PC-3 (cell line): ENCODE data around the gene KAZN. TPM values are rescaled to one million over a fixed set of nuclear protein-coding genes. Genes with fewer than 3 reads are reported as not detected.

Source experiments
- ATAC-seq: fragments of 200-7000 bp; cut with Tn5 transposase; 2 replicates; pipeline ENCODE4 v1.9.1; 2020; ENCODE audit warnings: mild to moderate bottlenecking, moderate library complexity
- BruUV-seq: library from RNA; stranded (reverse); fragments of 400-500 nt; replicated peaks from 2 replicates; lab custom pipeline; 2021; lab: Mats Ljungman, UMichigan
- CTCF ChIA-PET: fragments of 300-600 bp; sonication (Branson Sonifier 250); formaldehyde crosslinking; loops from one replicate; lab custom pipeline; 2022; ENCODE audit warnings: antibody characterized with exemption; lab: Charles Lee
- POLR2A ChIA-PET: fragments of 300-600 bp; sonication (Branson Sonifier 250); formaldehyde crosslinking; loops from one replicate; lab custom pipeline; 2022; ENCODE audit warnings: antibody characterized with exemption; ENCODE audit not compliant: unreplicated experiment; lab: Charles Lee
- DNase-seq: peaks from one replicate; pipeline ENCODE4 v3.0.0-alpha.2; 2015
- H2AFZ ChIP-seq: fragments of 300-600 bp; sonication (generic); 2 replicates; pipeline ENCODE4 v1.6.0; 2016; ENCODE audit warnings: antibody characterized with exemption, low read length
- H3F3A ChIP-seq: fragments of 300-600 bp; sonication (generic); one replicate; pipeline ENCODE4 v1.6.0; 2017; ENCODE audit warnings: antibody characterized with exemption, low read length, control low read depth, mild to moderate bottlenecking; ENCODE audit not compliant: unreplicated experiment
- H3K27ac ChIP-seq: fragments of 300-600 bp; sonication (generic); 2 replicates; pipeline ENCODE4 v1.5.1; 2016; ENCODE audit warnings: mild to moderate bottlenecking, low read length
- H3K27me3 ChIP-seq: fragments of 300-600 bp; sonication (generic); 2 replicates; pipeline ENCODE4 v1.6.1; 2016; ENCODE audit warnings: low read length, mixed read lengths
- H3K36me3 ChIP-seq: fragments of 300-600 bp; sonication (generic); 2 replicates; pipeline ENCODE4 v1.6.1; 2016; ENCODE audit warnings: low read depth, mixed run types, low read length, mixed read lengths
- H3K4me1 ChIP-seq: fragments of 300-600 bp; sonication (generic); 2 replicates; pipeline ENCODE4 v1.5.1; 2016; ENCODE audit warnings: low read length; ENCODE audit not compliant: insufficient read depth
- H3K4me2 ChIP-seq: fragments of 300-600 bp; sonication (generic); 2 replicates; pipeline ENCODE4 v1.6.0; 2016; ENCODE audit warnings: low read length
- H3K4me3 ChIP-seq: fragments of 300-600 bp; sonication (generic); 2 replicates; pipeline ENCODE4 v1.5.1; 2016; ENCODE audit warnings: mild to moderate bottlenecking, low read length, mixed read lengths
- H3K79me2 ChIP-seq: fragments of 300-600 bp; sonication (generic); 2 replicates; pipeline ENCODE4 v1.6.1; 2017; ENCODE audit warnings: low read length, mixed read lengths
- H3K9ac ChIP-seq: fragments of 300-600 bp; sonication (generic); 2 replicates; pipeline ENCODE4 v1.6.0; 2016; ENCODE audit warnings: mild to moderate bottlenecking, low read length
- H3K9me2 ChIP-seq: fragments of 300-600 bp; sonication (generic); replicated peaks from 2 replicates; pipeline ENCODE4 v1.6.1; 2016; ENCODE audit warnings: mixed run types, low read length, mixed read lengths
- H3K9me3 ChIP-seq: fragments of 300-600 bp; sonication (generic); 2 replicates; pipeline ENCODE4 v1.6.1; 2016; ENCODE audit warnings: low read length, mixed read lengths
- H4K20me1 ChIP-seq: fragments of 300-600 bp; sonication (generic); 2 replicates; pipeline ENCODE4 v1.6.1; 2016; ENCODE audit warnings: low read length, mixed read lengths
- CTCF ChIP-seq: fragments of 300-600 bp; sonication (generic); conservative IDR thresholded peaks from 2 replicates; pipeline ENCODE4 v1.5.1; 2017; ENCODE audit warnings: antibody characterized with exemption, low read depth, mild to moderate bottlenecking, low read length
- EZH2 ChIP-seq: fragments of 300-600 bp; sonication (generic); IDR thresholded peaks from one replicate; pipeline ENCODE4 v1.6.1; 2017; ENCODE audit warnings: antibody characterized with exemption, mild to moderate bottlenecking, low read length; ENCODE audit not compliant: unreplicated experiment
- EZH2phosphoT487 ChIP-seq: fragments of 300-600 bp; sonication (generic); IDR thresholded peaks from 2 replicates; pipeline ENCODE4 v1.6.1; 2018; ENCODE audit warnings: mild to moderate bottlenecking, antibody characterized with exemption, low read length, borderline replicate concordance
- intact Hi-C: fragments of 100-400 bp; cut with micrococcal nuclease; formaldehyde crosslinking; loops from 2 replicates; pipeline ENCODE4 v1.9.0; 2023
- total RNA-seq: library from RNA; depleted of rRNA; stranded (reverse); fragments of >200 nt; gene quantifications from 2 replicates; pipeline ENCODE4 v1.2.3, GENCODE V29; 2014

The KAZN gene
- total RNA-seq, 1 experiment from 2014 or later, result 2.0 TPM

GRCh38 chr1:14790982-14791381, 192.5 kb downstream of the KAZN start:
- Histone ChIP-seq H3K9ac (no peak overlapping the region), H3K4me1 (peaks cover 10% of the 10 kb centered on the region; the same call in 1 of the 2 replicates), H3F3A (no peaks in the 10 kb centered on the region), H3K36me3 (no peaks in the 10 kb centered on the region), H2AFZ (no peak overlapping the region), H3K4me2 (no peak overlapping the region), H3K79me2 (no peaks in the 10 kb centered on the region), H3K27me3 (no peaks in the 10 kb centered on the region), H3K9me2 (no peaks in the 10 kb centered on the region), H3K9me3 (no peaks in the 10 kb centered on the region), H3K4me3 (no peak overlapping the region), H3K27ac (no peak overlapping the region), H4K20me1 (no peaks in the 10 kb centered on the region)
- BruUV-seq, result no TSS peak
- DNase-seq (no peak), ATAC-seq (no peak)
- ChIA-PET CTCF (no interaction called here), POLR2A (no interaction called here)
- no peak for TF ChIP-seq EZH2
- no peak for TF ChIP-seq CTCF
- TF ChIP-seq EZH2phosphoT487, result no peak
- intact Hi-C loops, result no loop called here

- BruUV-seq, result no TSS peak
Measured at GRCh38 chr1:14791654-14792053, 193.2 kb downstream of the KAZN start.

More at GRCh38 chr1:14791654-14792053, 193.2 kb downstream of the KAZN start:
- ChIA-PET POLR2A (no interaction called here), CTCF (no interaction called here)
- TF ChIP-seq EZH2phosphoT487, result no peak
- TF ChIP-seq EZH2, result no peak
- no peak for TF ChIP-seq CTCF
- Histone ChIP-seq H3K79me2 (no peaks in the 10 kb centered on the region), H4K20me1 (no peaks in the 10 kb centered on the region), H3K27me3 (no peaks in the 10 kb centered on the region), H3K4me2 (no peak overlapping the region), H3K9me2 (no peaks in the 10 kb centered on the region), H3K27ac (no peak overlapping the region), H3F3A (no peaks in the 10 kb centered on the region), H3K9me3 (no peaks in the 10 kb centered on the region), H2AFZ (no peak overlapping the region), H3K4me3 (no peak overlapping the region), H3K36me3 (no peaks in the 10 kb centered on the region), H3K4me1 (peaks cover 10% of the 10 kb centered on the region; the same call in 1 of the 2 replicates), H3K9ac (no peak overlapping the region)
- DNase-seq (no peak), ATAC-seq (no peak)
- intact Hi-C loops, result no loop called here
